Sigmoid colon (tissue), 4 donors: ENCODE data around the gene TMEM61.

Source experiments
- CTCF ChIP-seq, 4 experiments: fragments of 450-650 bp in 3 of 4; fragments of 200-600 bp in 1 of 4; IDR thresholded peaks; one replicate each; pipeline ENCODE4 v1.5.1; 2016 to 2019; ENCODE audit warnings: antibody characterized with exemption in 4 of 4, mild to moderate bottlenecking in 3 of 4, moderate library complexity in 2 of 4
- EP300 ChIP-seq, 4 donors: sonication (generic); formaldehyde crosslinking; IDR thresholded peaks; one replicate each; pipeline ENCODE4 v1.6.1; 2017; ENCODE audit warnings: antibody characterized with exemption in 4 of 4
- POLR2AphosphoS5 ChIP-seq, 4 donors: sonication (generic); formaldehyde crosslinking; IDR thresholded peaks; one replicate each; pipeline ENCODE4 v1.6.1; 2017; ENCODE audit warnings: antibody characterized with exemption in 4 of 4

GRCh38 chr1:55041613-55042012 lies 61.2 kb downstream of the TMEM61 start:
- TF ChIP-seq EP300 (IDR thresholded peaks at IDR 0.05) (no peak), CTCF (IDR thresholded peaks at IDR 0.05) (no peak), POLR2AphosphoS5 (IDR thresholded peaks at IDR 0.05) (no peak)
